Posterior cingulate gyrus (tissue), 11 donors: ENCODE data around the gene CCL11.

Experiments used
- DNase-seq, 10 donors: peaks; one replicate each; pipeline versions ENCODE4 v3.0.0 to v3.0.0-alpha.2; 2020 to 2021; ENCODE audit warnings: mixed read lengths in 3 of 10
- intact Hi-C: fragments of 100-400 bp; cut with DNase I; formaldehyde crosslinking; loops from one replicate; pipeline ENCODE4 v1.15.1; 2023

The CCL11 gene

DNA sequence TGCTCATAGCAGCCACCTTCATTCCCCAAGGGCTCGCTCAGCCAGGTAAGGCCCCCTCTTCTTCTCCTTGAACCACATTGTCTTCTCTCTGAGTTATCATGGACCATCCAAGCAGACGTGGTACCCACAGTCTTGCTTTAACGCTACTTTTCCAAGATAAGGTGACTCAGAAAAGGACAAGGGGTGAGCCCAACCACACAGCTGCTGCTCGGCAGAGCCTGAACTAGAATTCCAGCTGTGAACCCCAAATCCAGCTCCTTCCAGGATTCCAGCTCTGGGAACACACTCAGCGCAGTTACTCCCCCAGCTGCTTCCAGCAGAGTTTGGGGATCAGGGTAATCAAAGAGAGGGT lies 30.2 kb upstream of the CCL11 start:
- intact Hi-C loops = loop anchor here (10.0 kb wide), 1 partner anchor 61 kb away; no protein-coding TSS in a partner anchor
- no peak for DNase-seq

- no peak for DNase-seq
- intact Hi-C loops = loop anchor here (10.0 kb wide), 1 partner anchor 61 kb away; no protein-coding TSS in a partner anchor
Observed at GRCh38 chr17:34255841-34256240, 29.7 kb upstream of the CCL11 start.

GRCh38 chr17:34257299-34257985 lies 28.1 kb upstream of the CCL11 start:
- intact Hi-C loops = loop anchor here (10.0 kb wide), 1 partner anchor 63 kb away; no protein-coding TSS in a partner anchor
- no peak for DNase-seq

DNA sequence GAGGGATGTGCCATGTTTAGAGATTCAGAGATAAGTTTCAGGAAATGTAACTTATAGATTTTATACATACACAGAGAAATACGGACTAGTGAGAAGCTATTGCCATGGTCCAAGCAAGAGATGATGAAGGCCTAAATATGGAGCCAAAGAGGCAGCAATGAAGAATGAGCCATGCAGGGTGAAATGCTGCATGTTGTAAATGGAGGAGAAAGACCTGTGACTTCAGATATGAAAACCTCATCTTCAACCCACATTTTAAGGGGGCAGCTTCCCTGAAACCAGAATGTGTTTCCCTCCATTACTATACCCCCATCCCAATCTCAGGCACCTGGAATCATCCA lies 27.6 kb upstream of the CCL11 start:
- intact Hi-C loops = loop anchor here (10.0 kb wide), 1 partner anchor 63 kb away; no protein-coding TSS in a partner anchor
- no peak for DNase-seq

GRCh38 chr17:34259146-34259545 lies 26.4 kb upstream of the CCL11 start:
- intact Hi-C loops = loop anchor here (10.0 kb wide), 1 partner anchor 64 kb away; no protein-coding TSS in a partner anchor
- no peak for DNase-seq

GRCh38 chr17:34260861-34261260 lies 24.7 kb upstream of the CCL11 start:
- DNase-seq = no peak
- intact Hi-C loops = no loop called here

DNA sequence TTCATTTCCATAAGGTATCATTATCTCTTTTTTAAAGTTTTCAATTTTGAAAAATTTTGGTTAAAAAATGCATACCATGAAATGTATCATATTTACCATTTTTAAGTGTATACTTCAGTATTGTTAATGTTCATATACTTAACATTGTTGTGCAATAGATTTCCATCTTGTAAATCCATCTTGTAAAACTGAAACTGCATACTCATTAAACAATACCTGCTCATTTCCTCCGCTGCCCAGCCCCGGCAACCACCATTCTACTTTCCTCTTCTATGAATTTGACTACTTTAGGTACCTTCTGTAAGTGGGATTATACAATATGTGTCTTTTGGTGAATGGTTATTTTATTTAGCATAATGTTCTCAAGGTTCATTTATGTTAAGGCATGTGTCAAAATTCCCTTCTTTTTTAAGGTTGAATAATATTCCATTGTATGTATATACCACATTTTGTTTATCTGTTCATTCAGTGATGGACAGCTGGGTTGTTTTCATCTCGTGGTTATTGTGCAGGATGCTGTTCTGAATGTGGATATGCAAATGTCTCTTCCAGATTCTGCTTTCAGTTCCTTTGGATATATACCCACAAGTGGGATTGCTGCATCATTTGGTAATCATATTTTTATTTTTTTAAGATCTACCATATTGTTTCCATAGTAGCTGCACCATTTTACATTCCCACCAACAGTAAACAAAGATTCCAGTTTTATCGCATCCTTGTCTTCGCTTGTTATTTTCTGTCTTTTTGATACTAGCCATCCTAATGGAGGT lies 23.8 kb upstream of the CCL11 start:
- no peak for DNase-seq
- intact Hi-C loops = no loop called here

DNA sequence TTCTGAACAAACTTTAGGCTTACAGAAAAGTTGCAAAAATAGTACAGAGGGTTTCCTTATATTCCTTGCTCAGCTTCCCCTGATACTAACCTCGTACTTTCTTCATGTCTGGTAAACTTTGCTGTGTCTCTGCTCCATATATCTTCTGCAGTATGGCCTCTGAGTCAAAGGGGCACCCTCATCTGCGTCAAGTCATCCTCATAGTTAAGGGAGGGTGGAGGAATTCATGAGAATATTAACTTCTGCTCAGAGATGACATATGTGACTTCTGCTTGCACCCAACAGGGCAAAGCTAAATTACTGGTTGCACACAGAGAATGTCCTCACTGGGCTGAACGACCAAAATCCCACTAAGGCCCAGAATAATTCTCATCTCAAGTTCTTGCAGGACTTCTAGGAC lies 19.8 kb upstream of the CCL11 start:
- intact Hi-C loops = no loop called here
- DNase-seq = no peak

DNA sequence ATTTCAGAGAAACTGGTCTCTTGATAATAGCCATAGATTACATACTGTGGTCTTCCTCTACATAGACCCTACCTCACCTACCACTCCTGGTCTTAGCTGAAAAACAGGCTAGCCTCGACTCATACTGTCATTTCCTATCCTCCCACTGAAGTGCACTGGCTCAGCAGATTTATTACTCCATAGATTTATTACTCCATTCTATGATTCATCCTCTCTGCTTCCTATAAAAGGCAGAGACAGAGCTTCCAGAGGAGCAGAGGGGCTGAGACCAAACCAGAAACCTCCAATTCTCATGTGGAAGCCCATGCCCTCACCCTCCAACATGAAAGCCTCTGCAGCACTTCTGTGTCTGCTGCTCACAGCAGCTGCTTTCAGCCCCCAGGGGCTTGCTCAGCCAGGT lies 15.6 kb upstream of the CCL11 start, which contains the start of gene CCL7:
Gene CCL7 (plus strand): TSS at position 253 of the 400 bp plus-strand sequence. CDS start 70 bp downstream, at position 323.
- no peak for DNase-seq
- intact Hi-C loops = no loop called here

DNA sequence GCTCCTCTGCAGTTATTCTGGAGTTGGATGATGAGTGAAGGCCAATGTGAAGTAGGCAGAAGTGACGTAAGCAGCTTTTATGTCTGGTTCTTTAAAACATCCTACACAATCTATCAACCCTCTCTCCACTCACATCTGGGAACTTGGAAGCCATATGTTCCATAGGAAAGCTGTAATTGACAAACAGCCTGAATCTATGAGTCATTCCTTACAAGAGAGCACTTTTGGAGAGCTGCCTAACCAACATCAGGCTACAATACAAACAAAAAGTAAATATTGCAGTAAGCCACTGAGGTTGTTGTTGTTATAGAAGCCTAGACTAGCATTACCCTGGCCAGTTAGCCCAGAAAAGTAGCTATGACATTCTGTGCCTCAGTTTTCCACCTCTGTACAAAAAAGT lies 9.7 kb upstream of the CCL11 start:
- intact Hi-C loops = no loop called here
- no peak for DNase-seq

DNA sequence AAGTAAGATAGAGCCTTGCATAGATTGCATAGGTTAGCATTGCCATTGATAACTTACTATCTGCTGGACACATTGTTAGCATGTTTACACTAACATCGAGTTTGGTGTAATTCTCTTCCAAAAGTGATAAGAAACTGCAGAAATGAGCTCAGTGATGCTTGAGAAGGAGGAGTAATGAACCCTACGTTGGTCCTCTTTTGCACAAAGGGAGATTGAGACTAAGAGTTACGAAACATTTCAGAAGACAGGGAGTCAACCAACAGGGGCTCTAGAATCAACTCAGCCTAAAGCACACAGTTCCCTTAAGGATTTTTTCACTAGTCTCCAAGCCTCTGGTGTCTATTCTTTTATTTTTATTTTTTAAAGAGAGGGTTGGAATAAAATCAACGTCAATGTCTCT lies 8.7 kb upstream of the CCL11 start:
- no peak for DNase-seq
- intact Hi-C loops = no loop called here

DNA sequence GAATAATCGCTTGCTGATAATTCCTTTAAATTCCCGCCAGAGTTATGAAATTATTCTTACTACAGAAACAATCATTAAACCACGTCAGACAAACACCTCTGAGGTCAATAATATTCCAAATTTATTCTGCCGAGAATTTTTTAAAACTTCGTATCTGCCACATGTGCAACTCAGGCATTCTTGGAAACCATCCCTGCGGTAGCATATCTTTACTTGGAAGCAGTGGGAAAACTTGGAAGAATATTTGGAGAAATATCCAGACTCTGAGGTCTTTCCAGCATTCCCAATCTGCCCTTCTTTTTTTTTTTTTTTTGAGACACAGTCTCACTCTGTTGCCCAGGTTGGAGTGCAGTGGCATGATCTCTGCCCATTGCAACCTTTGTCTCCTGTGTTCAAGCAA lies 2.0 kb upstream of the CCL11 start:
- DNase-seq = no peak
- intact Hi-C loops = no loop called here

GRCh38 chr17:34287875-34288274 lies 2.3 kb downstream of the CCL11 start:
- intact Hi-C loops = no loop called here
- no peak for DNase-seq

- no peak for DNase-seq
- intact Hi-C loops = no loop called here
Observed at GRCh38 chr17:34290586-34290985, 5.0 kb downstream of the CCL11 start.

GRCh38 chr17:34291721-34292348 lies 6.3 kb downstream of the CCL11 start:
- no peak for DNase-seq
- intact Hi-C loops = no loop called here

DNA sequence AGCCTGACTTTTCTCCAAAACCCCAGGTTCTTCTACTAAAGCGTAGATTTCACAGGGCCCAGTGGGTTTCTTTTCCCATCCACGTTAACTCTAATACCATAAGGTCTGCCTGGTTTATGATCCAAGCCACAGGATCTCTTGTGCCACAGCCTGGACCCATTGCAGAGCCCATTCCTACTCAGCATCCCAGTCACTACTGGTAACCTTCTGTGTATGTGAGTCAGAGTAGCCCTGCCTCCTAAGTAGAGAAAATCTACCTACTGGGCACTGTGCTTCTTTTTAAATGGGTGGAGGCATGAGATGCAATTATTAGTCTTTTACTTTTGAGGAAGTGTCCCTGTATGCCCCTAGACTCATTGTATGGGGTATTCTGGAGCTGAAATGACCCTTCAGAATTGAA lies 13.5 kb downstream of the CCL11 start:
- intact Hi-C loops = no loop called here

DNA sequence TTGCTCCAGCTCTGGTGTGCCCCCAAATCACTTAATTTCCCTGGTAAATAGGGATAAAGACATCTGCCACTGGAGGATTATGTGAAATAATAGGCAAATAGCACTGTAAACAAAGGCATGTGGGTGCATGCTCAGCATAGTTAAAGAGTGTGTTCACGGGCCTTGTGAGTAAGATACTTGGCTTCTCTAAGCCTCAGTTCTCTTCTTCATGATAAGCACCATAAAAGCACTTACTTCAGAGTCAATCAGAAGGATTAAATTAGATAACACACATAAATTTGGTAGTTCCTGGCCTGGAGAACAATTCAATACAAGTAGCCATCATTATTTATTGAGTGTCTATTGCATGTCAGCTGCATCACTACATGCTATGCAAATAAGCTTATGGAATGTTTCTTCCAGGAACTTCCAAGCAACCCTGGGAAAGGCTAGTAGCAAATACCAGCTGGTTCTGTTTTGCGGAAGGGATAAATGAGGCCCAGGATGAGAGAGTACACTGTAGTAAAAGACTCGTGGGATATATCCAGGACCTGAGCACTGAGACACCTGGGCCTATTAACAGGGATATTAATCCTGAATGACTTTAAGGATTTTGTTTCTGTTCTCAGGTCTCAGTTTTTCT lies 14.5 kb downstream of the CCL11 start:
- no peak for DNase-seq
- intact Hi-C loops = no loop called here

More for the DNA sequence above, 13.5 kb downstream of the CCL11 start:
- DNase-seq = no peak

DNA sequence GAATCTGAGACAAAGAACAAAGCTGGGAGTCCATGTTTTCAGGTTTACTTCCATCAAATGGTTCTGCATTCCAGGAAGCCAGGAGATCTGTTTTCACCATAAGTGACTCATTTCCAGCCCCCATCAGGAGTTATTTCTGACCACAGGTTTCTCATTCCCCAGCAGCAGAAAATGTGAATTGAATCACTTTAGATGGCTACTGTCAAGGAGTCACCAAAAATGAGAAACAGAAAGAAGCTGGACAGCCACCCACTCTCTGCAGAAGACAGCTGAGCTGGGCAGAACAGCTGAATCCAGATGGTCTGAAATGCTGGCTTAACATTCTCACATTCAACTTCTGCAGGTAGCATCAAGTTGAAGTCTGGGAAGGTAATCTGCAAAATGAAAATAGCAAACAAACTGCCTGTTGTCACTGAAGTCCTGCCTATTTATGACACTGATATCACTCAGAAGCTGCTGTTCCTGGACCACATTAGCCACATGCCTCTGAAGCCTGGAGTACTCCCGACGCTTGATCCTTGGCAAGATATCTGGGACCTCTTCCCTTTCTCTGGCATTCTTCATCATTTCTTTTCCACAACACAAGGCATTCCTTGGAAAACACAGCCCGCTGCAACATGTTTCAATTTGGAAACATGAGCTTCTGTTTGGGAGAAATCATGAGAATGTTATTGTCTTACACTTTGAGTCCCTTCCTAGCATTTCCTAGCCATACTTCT lies 15.3 kb downstream of the CCL11 start:
- intact Hi-C loops = no loop called here
- DNase-seq = no peak

DNA sequence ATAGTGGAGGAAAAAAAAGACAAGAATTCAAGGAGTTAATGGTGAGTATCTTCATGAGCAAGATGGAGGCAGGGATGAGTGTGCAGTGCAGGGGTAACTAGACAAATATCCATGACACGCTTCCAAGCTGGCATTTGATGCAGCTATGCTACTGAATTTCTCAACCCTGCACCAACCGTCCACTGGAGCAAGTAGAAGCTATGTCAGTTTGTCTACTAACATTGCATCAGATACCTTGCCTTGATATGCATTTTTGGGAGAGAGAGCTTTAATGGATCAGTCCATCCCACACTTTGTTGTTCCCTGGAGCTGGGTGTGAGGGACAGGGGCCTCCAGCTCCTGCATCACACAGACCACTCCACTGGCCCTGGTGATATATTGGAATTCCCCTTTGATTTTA lies 16.4 kb downstream of the CCL11 start:
- DNase-seq = no peak
- intact Hi-C loops = no loop called here

DNA sequence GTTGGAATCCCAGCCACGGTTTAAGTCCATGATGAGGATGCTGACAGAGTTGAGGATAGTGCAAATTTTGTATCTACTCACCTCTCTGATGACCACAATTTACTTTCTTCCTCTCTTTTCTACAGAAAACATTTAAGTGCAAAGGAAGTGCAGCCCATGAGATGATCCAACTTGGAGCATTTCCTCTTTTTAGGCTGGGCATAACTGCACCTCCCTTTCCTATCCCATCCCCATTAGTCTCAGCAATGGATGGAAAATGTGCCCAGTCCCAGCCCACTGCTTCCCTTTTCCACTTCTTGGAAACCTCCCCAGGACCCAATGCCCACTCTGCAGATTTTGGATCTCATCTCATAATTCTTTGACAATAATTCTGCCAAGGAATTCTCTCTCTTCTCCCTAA lies 17.1 kb downstream of the CCL11 start:
- no peak for DNase-seq
- intact Hi-C loops = no loop called here
